Heart left ventricle (tissue), 13 donors: ENCODE data around the gene DUSP18.

ENCODE experiments used
- CTCF ChIP-seq, 12 donors: fragments of 200-600 bp; sonication (generic) in 4 of 12; IDR thresholded peaks; one replicate each; pipeline versions ENCODE4 v1.5.0 to v1.8.0; 2018 to 2022; ENCODE audit warnings: antibody characterized with exemption in 12 of 12, mild to moderate bottlenecking in 5 of 12
- POLR2A ChIP-seq, 2 donors: fragments of 450-650 bp; IDR thresholded peaks; one replicate each; pipeline ENCODE4 v1.6.1; 2017; ENCODE audit warnings: antibody characterized with exemption in 2 of 2, mild to moderate bottlenecking in 2 of 2, moderate library complexity in 2 of 2
- donor health status: ischemic (EF 13 %, LVEDD 7.1; RV severe dilation, severe dysfunction).
- donor health status: DM: no; HTN: yes; CAD: no.
- donor health status: DM: no; HTN: no; CAD: no.
- donor health status: ischemic (EF 25% LVEDD 6.9; RV normal size, moderate dysfunction).
- donor health status: ischemic (EF 25% LVEDD 5.7; RV mildly dilated, moderate dysfunction).
- donor health status: ischemic (EF 35%, LVEDD 5.7; RV mildly dilated, moderate dysfunction).
- donor health status: nonischemic (EF 11% LVEDD 7.7; RV severe dilation, severe dysfunction).
- donor health status: DM: yes; HTN: yes; CAD: no.
- donor health status: PGD.
- donor health status: ischemic (EF 29% LVEDD 5.4; RV normal size, mild dysfunction).
- donor health status: nonischemic (EF 23%, LVEDD 6.1; RV moderate dilation, normal function).

- TF ChIP-seq CTCF (IDR thresholded peaks at IDR 0.05): no peak
- TF ChIP-seq POLR2A (IDR thresholded peaks at IDR 0.05): no peak
These were observed 49.9 kb downstream of the DUSP18 start for GRCh38 chr22:30617819-30618218.
